ENCODE results near the gene TMEM45A.
"Not testable (repeated sequence)": the region's sequence is repeated elsewhere in the genome, so short reads cannot be mapped to it uniquely, and the experiment has no call there.

TMEM45A gene

GRCh38 chr3:100580147-100580546 is 87.7 kb downstream of the TMEM45A start:
- no peak for DNase-seq

- DNase-seq = no peak
Observed at GRCh38 chr3:100581650-100582049, 89.2 kb downstream of the TMEM45A start.

- not testable (repeated sequence) for DNase-seq
Observed at GRCh38 chr3:100582157-100582556, 89.7 kb downstream of the TMEM45A start.

- no peak for DNase-seq
Observed at GRCh38 chr3:100584101-100584660, 91.8 kb downstream of the TMEM45A start.

DNA sequence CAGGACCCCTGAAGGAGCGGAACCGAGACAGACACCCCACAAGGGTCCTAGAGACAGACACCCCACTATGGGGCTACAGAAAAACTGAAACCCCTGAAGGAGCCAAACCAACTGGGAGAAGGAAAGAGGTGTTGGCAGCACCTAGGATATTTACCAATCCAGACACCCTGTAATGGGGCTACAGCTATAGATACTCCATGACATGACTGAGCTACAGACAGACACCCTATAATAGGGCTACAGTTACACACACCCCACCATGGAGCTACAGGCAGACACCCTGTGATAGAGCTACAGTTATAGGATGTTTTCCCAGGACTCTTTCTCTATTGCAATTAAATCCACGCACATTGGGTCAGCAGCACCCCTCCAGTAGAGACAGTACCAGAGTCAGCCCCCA is 94.4 kb downstream of the TMEM45A start:
- no peak for DNase-seq

GRCh38 chr3:100588251-100588650 is 95.8 kb downstream of the TMEM45A start:
- DNase-seq = no peak

DNA sequence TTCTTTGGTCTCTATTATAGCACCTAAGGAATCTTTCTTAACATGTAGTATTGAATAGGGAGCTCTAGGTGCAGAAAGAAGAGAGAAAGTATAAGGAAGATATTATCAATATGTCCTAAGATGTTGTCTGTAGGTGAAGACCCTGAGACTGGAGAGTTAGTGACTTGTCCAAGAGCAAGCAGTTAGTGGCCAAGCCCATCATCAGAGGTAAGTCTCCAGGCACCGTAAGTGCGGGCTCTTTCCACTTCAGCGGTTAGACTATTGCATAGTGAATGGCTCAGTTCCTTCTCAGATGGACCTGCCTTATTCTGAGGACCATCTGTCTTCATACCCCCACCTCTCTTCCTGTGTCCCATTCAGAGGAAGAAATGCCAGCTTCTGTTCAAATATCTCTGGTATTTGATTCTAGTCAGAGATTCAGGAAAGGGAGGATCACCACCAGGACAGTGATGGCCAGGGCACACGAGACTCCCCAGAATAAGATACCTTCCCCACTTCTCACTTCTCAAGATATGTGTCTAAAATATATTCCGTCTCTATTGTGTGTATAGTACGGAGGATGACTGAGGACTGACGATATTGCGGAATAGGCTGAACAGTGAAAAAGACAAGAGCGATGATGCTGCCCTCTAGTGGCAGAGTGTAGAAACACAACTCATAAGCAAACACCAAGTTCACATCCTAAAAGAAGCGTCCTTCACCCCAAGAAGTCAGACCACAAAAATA is 97.9 kb downstream of the TMEM45A start:
- peak; percentile 17 for DNase-seq

GRCh38 chr3:100590840-100591147 is 98.4 kb downstream of the TMEM45A start:
- no peak for DNase-seq

- no peak for DNase-seq
Observed at GRCh38 chr3:100591411-100591810, 99.0 kb downstream of the TMEM45A start.

- no peak for DNase-seq
Observed at GRCh38 chr3:100600181-100601042, 108.0 kb downstream of the TMEM45A start.

DNA sequence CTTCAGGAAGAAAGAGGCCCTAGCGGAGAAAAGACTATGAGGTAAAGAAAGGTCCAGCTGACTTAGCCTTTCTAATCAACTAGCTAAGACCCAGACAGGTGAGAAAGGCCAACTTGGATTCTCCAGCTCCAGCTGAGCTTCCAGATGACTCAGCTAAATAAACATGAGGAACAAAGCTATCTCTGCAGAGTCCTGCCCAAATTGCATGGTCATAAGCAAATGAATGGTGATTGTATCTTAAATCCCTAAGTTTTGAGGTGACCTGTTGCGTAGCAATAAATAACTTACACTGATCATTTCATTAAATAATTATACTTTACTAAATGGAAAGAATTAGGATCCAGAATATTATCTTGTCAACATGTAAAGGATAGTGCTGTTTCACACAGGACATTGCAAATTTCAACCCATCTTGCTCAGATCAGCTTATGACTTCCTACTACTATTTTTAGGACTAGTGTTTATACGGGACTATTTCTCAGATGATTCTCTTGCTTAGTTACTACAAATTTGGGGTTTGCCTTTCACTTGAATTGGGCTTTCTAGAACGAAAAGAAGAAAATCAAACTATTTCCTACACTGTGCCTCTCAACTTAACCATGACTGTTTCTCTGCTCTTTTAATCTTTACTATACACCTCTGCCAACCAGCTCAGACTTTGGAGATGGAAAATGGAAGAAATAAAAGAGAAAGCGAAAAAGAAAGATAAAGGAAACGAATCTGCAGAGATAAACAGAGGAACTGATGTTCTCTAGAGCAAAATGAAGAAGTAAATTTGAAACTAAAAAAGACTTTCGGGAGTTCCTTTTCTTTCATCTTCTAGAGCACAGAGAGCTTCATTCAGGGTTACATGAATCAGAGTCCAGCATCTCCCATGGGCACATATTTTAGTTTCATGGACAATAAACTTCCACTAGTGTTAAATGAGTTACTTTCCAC is 110.4 kb downstream of the TMEM45A start:
- no peak for DNase-seq

DNA sequence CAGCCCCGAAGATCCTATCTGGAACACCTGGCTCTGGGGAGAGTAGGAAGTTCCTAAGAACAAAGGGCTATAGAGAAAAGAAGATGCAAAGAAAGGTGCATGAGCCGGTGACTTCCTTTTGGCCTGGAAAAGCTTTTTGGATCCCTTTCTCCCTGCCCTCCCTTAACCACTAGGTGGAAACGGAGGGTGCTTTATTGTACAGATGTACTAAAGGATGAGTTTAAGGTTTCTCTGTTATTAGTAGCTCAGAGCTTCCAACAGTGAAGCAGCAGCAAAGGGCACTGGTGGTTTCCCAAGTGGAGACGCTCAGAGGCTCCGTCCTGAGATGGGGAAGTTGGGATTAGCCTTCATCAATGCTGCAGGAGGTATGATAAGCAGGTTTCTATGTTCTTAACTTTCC is 111.0 kb downstream of the TMEM45A start:
- no peak for DNase-seq

GRCh38 chr3:100605358-100605757 is 112.9 kb downstream of the TMEM45A start:
- DNase-seq = no peak

DNA sequence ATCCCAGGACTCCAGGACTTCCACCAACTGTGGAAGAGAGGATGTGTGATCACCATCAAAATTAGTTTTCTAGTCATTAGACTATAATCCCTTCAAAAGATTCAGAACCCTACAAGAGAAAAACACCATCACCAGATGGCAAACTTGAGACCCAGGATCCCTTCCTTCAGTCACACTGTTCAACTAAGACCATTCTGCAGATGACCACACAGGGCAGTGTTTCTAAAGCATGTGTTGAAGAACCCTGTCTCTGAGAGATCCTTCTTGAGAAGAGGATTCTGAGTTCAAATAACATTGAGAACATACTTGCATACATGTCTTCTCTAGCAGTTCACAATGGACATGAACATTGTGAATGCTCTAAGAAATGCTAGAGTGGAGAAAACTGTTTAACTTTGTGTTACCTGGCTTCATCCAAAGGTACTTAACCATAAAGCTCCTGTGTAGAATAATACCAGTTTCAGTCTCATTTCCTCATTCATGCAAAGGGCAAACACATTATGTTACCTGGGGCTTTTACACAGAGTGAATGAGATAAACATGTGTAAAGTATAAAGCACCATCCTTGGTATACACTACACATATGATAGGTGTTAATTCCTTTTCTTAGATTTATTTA is 114.6 kb downstream of the TMEM45A start:
- no peak for DNase-seq

DNA sequence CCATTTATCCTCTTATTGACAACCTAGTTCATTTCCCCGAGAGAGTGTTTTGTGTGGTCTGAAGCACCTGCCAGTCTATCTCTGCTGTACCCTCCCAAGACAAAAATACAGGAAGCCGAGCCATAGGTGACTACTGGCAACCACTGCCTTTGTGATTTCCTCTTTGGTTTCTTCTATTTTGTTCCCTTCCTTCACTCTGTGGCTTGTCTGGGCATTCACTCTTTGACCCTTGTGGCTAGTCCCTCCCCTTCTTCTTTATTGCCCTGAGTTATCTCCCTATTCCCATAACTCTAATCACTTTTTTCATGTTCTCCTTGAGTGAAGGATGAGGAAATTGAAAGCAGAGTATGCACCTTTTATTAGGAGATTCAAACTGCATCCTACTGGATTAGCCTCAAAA is 116.9 kb downstream of the TMEM45A start, which contains the start of gene ADGRG7:
TSS of gene ADGRG7 (plus strand) at position 297 of the 400 bp plus-strand sequence. CDS start 256 bp downstream, outside the sequence.
- no peak for DNase-seq

DNA sequence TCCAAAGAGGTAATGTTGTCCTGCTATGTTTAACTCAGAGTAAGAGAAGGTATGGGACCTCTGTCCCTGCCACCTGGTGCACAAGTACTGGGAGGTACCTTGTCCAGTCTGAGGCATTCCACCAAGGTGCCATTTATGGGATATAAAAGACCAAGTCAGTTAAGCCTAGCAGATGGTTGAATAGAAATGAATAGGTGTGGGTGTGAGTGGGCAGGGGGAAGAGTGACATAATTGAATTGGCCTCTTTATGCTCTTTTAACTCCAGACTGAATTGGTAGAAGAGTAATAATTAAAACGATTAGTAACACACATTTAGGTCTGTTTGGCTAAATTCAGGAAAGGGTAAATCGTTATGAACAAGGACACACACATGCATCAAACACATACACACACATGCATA is 117.5 kb downstream of the TMEM45A start:
- no peak for DNase-seq

DNA sequence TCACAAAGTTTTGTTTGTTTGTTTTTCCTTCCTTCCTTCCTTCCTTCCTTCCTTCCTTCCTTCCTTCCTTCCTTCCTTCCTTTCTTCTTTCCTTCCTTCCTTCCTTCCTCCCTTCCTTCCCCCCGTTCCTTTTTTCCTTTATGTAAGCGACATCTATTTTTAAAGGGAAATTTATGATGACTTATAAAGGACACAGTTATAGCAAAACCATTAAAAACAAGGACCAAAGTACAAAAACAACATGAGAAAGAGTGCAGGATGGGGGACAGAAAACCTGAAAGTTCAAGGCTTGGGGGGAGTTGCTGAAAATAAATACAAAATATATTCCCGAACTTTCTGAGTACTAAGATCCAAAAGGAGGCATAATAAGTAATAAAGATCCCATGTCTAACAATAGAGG is 118.8 kb downstream of the TMEM45A start:
- no peak for DNase-seq

DNA sequence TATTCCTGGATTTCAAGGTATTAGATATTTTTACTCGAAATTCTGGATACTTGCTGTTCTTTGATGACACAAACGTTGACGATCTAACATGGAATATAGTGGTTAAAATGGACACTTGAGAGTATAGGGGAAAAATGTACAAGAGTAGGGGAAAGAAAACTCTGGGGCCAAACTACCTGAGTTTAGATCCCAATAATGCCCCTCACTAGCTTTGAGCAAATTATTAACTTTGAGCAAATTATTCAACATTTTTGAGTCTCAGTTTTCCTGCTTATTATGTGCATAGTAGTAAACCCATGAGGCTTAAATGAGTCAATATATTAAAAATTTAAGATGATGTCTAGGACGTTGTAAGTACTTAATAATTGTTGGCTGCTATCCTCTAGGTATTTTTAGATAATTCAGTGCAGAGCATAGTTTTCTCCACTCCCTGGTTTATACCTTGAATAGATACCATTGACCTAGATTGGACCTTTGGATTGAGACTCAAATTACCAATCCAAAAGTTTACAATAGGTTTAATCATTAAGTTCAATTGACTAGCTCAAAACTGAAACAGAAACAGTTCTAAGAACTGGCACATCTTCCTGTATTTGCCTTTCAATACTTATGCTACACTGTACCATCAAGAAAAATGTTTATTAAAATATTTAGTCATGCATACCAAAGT is 121.4 kb downstream of the TMEM45A start:
- DNase-seq = no peak

DNA sequence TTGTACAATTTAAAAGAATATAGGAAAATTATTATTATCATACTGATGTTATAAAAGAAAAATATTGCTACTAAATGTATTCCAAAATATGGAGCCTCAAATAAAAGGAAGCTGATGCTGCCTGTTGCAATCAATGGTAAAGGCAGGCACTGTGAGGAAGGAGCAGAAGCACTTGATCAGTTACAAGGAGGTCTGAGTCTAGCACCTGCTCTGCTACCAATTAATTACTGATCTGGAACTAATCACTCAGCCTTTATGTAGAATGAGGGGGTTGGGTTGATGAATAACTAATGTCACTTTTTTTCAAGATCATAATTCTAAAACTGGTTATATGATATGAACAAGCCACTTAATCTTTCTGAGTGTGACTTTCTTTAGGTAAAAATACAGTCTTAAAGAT is 122.5 kb downstream of the TMEM45A start:
- DNase-seq = no peak

GRCh38 chr3:100615684-100616083 is 123.3 kb downstream of the TMEM45A start:
- no peak for DNase-seq

DNA sequence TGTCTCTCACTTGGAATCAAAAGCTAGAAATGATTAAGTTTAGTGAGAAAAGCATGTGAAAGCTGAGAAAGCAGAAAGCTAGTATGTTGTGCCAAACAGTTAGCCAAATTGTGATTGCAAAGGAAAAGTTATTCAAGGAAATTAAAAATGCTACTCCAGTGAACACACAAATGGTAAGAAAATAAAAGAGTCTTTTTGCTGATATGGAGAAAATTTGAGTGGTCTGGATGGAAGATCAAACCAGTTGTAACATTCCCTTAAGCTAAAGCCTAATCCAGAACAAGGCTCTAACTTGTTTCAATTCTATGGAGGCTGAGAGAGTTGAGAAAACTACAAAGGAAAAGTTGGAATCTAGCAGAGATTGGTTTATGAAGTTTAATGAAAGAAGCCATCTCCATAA is 128.8 kb downstream of the TMEM45A start:
- DNase-seq = no peak

Data from NCI-H1436 treated with DMSO at 0.1 percent for 48 hours (cell line).